Progenitor cell of endocrine pancreas (in vitro differentiated cells): ENCODE results near the gene EEFSEC. TPM values are rescaled to one million over a fixed set of nuclear protein-coding genes. Genes with fewer than 3 reads are reported as not detected.

ENCODE experiments used
- DNase-seq: peaks from one replicate; pipeline ENCODE4 v3.0.0; 2021; ENCODE audit warnings: low spot score; ENCODE audit not compliant: unreplicated experiment
- H3K27ac Mint-ChIP-seq: 2 replicates; pipeline ENCODE4 v1.8.0; 2021; ENCODE audit warnings: mild to moderate bottlenecking, moderate library complexity, mixed read lengths
- H3K27me3 Mint-ChIP-seq: 2 replicates; pipeline ENCODE4 v1.8.0; 2021; ENCODE audit warnings: mixed read lengths
- H3K36me3 Mint-ChIP-seq: 2 replicates; pipeline ENCODE4 v1.8.0; 2022; ENCODE audit warnings: mixed read lengths; ENCODE audit not compliant: insufficient read depth
- H3K4me1 Mint-ChIP-seq: 2 replicates; pipeline ENCODE4 v1.8.0; 2021; ENCODE audit warnings: low read depth, mixed read lengths
- H3K4me3 Mint-ChIP-seq: 2 replicates; pipeline ENCODE4 v1.8.0; 2021; ENCODE audit warnings: low read depth, mild to moderate bottlenecking, moderate library complexity, mixed read lengths
- H3K9me3 Mint-ChIP-seq: 2 replicates; pipeline ENCODE4 v1.8.0; 2021; ENCODE audit warnings: low read depth, mixed read lengths
- total RNA-seq: library from RNA; stranded (reverse); gene quantifications from 2 replicates; pipeline ENCODE4 v1.2.1, GENCODE V29; 2021
- TF ChIP-seq, protein P1 (sequence below): fragments of 200-600 bp; sonication (generic); IDR thresholded peaks from one replicate; pipeline ENCODE4 v1.5.0; 2021; ENCODE audit warnings: antibody characterized with exemption, mild to moderate bottlenecking; ENCODE audit not compliant: unreplicated experiment

The EEFSEC gene
- total RNA-seq, 1 donor from 2014 or later = 11.8 TPM

DNA sequence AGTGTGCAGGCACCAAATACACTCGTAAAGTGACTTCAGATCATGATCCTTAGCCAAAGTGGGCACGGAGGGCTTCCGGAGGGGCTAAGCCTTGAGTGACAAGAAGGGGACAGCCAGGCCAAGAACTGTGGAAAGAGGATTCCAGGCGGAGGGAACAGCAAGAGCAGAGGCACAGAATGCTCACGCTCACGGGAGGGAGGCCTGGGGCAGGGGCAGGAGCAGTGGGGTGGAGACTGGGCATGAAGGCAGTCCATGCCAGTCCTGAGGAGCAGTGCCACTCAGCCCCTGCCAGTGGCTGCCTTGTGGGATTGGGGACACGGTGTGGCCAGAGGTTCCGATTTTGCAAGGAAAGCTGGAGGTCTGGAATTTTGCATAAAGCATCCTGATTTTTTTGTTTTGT, 277.4 kb downstream of the EEFSEC start:
- Mint-ChIP-seq H3K9me3 (no peaks in the 10 kb centered on the region), H3K4me1 (peaks cover 29% of the 10 kb centered on the region), H3K36me3 (no peaks in the 10 kb centered on the region), H3K27ac (no peak overlapping the region), H3K4me3 (peak overlapping the region; percentile 37), H3K27me3 (peaks cover 44% of the 10 kb centered on the region)
- no peak for DNase-seq
- TF ChIP-seq, protein P1, sequence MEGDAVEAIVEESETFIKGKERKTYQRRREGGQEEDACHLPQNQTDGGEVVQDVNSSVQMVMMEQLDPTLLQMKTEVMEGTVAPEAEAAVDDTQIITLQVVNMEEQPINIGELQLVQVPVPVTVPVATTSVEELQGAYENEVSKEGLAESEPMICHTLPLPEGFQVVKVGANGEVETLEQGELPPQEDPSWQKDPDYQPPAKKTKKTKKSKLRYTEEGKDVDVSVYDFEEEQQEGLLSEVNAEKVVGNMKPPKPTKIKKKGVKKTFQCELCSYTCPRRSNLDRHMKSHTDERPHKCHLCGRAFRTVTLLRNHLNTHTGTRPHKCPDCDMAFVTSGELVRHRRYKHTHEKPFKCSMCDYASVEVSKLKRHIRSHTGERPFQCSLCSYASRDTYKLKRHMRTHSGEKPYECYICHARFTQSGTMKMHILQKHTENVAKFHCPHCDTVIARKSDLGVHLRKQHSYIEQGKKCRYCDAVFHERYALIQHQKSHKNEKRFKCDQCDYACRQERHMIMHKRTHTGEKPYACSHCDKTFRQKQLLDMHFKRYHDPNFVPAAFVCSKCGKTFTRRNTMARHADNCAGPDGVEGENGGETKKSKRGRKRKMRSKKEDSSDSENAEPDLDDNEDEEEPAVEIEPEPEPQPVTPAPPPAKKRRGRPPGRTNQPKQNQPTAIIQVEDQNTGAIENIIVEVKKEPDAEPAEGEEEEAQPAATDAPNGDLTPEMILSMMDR = no peak

DNA sequence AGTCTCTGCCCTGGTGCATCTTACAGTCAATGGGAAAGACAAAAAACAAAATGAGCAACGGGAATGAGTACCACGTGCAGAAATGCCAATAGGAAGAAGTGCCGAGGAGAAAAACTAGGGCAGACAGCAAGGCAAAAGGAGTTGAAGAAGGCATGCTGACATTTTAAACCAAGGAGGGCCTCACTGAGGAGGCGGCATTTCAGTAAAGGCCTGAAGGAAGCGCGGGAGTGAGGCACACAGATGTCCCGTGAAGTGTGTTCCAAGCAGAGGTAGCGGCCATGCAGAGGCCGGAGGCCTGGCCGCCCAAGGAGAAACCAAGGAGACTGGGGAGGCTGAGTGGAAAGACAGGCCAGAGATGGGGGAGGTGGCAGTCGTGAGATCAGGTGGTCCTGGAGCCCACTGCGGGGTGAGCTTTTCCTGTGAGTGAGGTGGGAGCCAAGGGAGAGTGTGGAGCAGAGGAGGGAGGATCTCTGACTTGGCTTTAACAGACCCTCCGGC, 278.6 kb downstream of the EEFSEC start:
- no peak for DNase-seq
- peak overlapping the region; percentile 80 for H3K4me3 Mint-ChIP-seq
- peaks cover 36% of the 10 kb centered on the region for H3K4me1 Mint-ChIP-seq
- peaks cover 5% of the 10 kb centered on the region for H3K9me3 Mint-ChIP-seq
- H3K27ac Mint-ChIP-seq = peak overlapping the region; percentile 87
- no peaks in the 10 kb centered on the region for H3K36me3 Mint-ChIP-seq
- TF ChIP-seq, protein P1 = no peak
- peaks cover 44% of the 10 kb centered on the region for H3K27me3 Mint-ChIP-seq

DNA sequence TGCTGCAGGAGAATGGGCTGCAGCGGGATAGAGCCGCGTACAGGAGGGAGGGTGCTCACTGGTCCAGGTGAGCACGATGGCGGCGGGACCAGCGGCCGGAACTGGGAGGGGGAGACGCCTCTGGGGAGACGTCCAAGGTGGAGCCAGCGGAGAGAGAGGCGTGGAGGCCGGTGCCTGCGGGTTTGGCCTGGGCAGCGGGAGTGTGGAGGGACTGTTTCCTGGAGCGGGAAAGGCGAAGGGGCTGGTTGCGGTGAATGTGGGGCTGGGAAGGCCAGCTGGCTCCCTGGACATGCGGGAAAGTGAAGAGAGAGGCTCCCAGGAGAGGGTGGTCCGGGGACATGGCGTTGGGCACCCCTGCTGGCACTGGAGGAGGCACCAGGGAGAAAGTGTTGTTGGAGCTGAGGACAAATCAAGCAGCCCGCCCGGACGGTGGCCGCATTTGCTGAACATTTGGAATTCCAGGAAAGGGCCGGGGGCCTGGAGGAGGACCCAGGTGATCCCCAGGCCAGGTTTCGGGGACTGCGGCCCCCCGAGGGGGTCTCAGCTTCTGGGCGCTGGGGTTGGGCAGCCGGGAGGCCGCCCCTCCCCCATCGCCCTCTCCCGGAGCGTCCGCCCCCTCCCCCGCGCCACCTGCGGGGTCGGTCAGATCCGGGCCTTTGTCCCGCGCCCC, 279.2 kb downstream of the EEFSEC start:
- H3K9me3 Mint-ChIP-seq = peaks cover 5% of the 10 kb centered on the region
- H3K27ac Mint-ChIP-seq = peak overlapping the region; percentile 87
- TF ChIP-seq, protein P1 = no peak
- H3K36me3 Mint-ChIP-seq = no peaks in the 10 kb centered on the region
- H3K27me3 Mint-ChIP-seq = peaks cover 41% of the 10 kb centered on the region
- peaks cover 38% of the 10 kb centered on the region for H3K4me1 Mint-ChIP-seq
- DNase-seq = peak; percentile 30
- peak overlapping the region; percentile 80 for H3K4me3 Mint-ChIP-seq

DNA sequence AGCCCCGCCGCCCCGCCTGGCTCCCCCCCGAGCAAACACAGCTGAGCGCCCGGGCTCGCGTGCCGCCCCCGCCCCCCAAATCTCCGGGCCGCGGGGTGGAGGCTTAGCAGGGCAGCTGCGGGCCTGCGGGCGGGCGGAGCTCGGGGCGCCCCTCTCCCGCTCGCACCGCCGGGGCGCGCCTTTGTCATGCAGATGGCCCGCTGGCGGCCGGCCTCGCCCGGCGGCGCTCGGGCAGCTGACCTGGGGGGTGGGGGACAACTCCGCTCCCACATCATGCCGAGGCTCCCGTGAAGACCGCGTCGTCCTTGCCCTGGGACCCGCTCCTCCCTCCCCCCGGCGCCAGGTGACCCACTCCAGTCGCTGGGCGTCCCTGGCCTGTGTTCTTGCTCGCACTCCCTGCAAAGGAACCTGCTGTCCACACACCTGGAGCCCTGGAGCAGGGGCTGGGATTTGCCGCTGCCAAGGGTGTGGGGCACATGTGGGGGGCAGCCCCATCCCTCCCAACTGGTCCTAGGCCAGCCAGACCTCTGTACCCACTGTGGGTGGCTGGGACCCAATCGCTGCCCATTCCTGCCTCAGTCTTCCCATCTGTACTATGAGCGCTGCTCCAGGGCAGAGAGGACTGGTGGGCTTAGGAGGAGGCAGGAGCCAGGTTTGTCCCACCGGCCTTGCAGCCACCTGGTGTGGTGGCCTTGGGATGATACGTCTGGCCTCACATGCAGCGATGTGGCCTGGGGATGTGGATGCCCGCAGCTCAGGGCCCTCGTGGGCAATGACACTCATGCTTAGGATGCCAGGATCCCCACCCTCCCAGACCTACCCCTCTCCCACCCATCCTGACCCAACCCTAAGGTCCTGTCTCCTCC, 279.9 kb downstream of the EEFSEC start:
- TF ChIP-seq, protein P1 = no peak
- Mint-ChIP-seq H3K4me3 (peak overlapping the region; percentile 45), H3K27me3 (peaks cover 37% of the 10 kb centered on the region), H3K4me1 (peaks cover 36% of the 10 kb centered on the region), H3K36me3 (no peaks in the 10 kb centered on the region), H3K9me3 (peaks cover 5% of the 10 kb centered on the region), H3K27ac (no peak overlapping the region)
- DNase-seq = peak; percentile 49

DNA sequence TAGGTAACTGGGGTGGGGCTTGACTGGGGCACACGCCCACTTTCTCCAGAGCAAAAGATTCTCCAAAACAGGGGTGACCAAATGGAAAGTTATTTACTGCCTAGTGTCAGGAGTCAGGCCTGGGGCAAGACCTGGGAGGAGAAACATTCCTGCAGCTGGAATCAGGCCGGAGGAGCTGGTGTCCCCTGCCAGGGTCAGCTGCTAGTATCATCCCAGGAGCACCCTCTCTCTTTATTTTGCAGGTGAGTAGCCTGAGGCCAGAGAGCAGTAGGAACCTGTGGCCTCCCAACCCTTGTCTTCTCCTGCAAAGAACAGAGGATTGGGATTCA, 280.5 kb downstream of the EEFSEC start:
- H3K4me3 Mint-ChIP-seq = peak overlapping the region; percentile 33
- no peaks in the 10 kb centered on the region for H3K36me3 Mint-ChIP-seq
- TF ChIP-seq, protein P1 = no peak
- H3K9me3 Mint-ChIP-seq = peaks cover 5% of the 10 kb centered on the region
- no peak for DNase-seq
- peaks cover 35% of the 10 kb centered on the region for H3K4me1 Mint-ChIP-seq
- H3K27me3 Mint-ChIP-seq = peaks cover 33% of the 10 kb centered on the region
- H3K27ac Mint-ChIP-seq = no peak overlapping the region
